Transverse colon (tissue), 4 donors: ENCODE results near the gene C10orf67.

Experiments used
- CTCF ChIP-seq, 5 experiments: fragments of 200-600 bp in 3 of 5; fragments of 450-650 bp in 2 of 5; sonication (generic) in 3 of 5; IDR thresholded peaks; 1 replicate in 2 of 5; 2 replicates in 3 of 5; pipeline ENCODE4 v1.5.1; 2016 to 2017; ENCODE audit warnings: antibody characterized with exemption in 5 of 5, inconsistent platforms in 3 of 5, mild to moderate bottlenecking in 2 of 5, moderate library complexity in 1 of 5
- EP300 ChIP-seq: sonication (generic); formaldehyde crosslinking; IDR thresholded peaks from one replicate; pipeline ENCODE4 v1.6.1; 2017; ENCODE audit warnings: antibody characterized with exemption, low read depth
- POLR2A ChIP-seq: fragments of 450-650 bp; IDR thresholded peaks from one replicate; pipeline ENCODE4 v1.6.1; 2016; ENCODE audit warnings: antibody characterized with exemption, mild to moderate bottlenecking, moderate library complexity
- POLR2AphosphoS5 ChIP-seq, 3 donors: sonication (generic); formaldehyde crosslinking; IDR thresholded peaks; one replicate each; pipeline ENCODE4 v1.6.1; 2016; ENCODE audit warnings: antibody characterized with exemption in 3 of 3

- no peak for TF ChIP-seq CTCF (IDR thresholded peaks at IDR 0.05)
- TF ChIP-seq POLR2A = no peak
- TF ChIP-seq POLR2AphosphoS5 (IDR thresholded peaks at IDR 0.05) = no peak
- TF ChIP-seq EP300 = no peak
Observed at GRCh38 chr10:23202779-23203178, 141.8 kb downstream of the C10orf67 start.
